Jurkat, Clone E6-1 (cell line): Measurements from ENCODE around the gene PKM.
"Not testable (repeated sequence)": the region's sequence is repeated elsewhere in the genome, so short reads cannot be mapped to it uniquely, and the experiment has no call there.

Source experiments
- DNase-seq: peaks from one replicate; pipeline ENCODE4 v3.0.0-alpha.2; 2011; ENCODE audit warnings: low read depth, low spot score
- H3K4me3 ChIP-seq: 2 replicates; pipeline ENCODE4 v1.5.1; 2011; ENCODE audit warnings: mild to moderate bottlenecking, low read length, control low read depth, moderate library complexity

The PKM gene

DNA sequence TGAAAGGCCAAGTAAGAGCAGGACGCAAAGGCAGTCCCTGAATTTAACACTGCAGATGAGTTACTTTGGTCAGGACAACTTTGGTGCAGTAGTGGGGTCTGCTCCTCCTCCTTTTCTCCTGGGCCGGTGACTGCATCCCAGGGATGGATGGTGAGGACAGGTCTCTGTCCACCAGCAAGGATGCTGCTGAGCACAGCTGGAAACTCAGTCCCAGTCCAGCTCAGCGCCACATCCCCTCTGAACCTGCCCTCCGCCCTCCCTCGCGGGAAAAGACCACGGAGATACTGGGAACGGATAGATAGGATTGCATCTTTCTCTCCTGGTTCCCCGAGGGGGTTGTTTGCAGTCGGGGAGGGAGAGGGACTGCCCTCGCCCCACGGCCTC is 47.2 kb downstream of the PKM start:
- no peak for DNase-seq
- H3K4me3 ChIP-seq: no peak overlapping the region

DNA sequence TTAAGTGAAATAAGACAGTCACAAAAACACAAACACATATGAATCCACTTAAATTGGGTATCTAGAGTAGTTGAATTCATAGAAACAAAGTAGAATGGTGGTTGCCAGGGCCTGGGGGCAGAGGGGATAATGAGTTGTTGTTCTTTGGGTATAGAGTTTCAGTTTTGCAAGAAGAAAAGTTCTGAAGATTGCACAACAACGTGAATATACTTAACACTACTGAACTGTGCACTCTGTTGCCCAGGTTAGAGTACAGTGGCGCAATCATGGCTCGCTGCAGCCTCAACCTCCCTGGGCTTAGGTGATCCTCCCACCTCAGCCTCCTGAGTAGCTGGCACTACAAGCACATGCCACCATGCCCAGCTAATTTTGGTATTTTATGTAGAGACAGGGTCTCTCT is 48.3 kb downstream of the PKM start:
- no peak overlapping the region for H3K4me3 ChIP-seq
- no peak for DNase-seq

DNA sequence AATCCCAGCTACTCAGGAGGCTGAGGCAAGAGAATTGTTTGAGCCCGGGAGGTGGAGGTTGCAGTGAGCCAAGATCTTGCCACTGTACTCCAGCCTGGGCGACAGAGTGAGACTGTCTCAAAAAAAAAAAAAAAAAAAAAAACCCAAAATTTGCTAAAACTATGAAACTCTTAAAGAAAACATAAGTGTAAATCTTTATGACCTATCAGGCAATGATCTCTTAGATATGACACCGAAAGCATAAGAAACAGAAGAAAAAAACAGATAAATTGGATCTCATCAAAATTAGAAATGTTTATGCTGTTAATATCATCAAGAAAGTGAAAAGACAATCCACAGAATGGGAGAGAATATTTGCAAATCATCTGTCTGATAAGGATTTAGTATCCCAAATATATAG is 48.7 kb downstream of the PKM start:
- no peak overlapping the region for H3K4me3 ChIP-seq
- DNase-seq: no peak

DNA sequence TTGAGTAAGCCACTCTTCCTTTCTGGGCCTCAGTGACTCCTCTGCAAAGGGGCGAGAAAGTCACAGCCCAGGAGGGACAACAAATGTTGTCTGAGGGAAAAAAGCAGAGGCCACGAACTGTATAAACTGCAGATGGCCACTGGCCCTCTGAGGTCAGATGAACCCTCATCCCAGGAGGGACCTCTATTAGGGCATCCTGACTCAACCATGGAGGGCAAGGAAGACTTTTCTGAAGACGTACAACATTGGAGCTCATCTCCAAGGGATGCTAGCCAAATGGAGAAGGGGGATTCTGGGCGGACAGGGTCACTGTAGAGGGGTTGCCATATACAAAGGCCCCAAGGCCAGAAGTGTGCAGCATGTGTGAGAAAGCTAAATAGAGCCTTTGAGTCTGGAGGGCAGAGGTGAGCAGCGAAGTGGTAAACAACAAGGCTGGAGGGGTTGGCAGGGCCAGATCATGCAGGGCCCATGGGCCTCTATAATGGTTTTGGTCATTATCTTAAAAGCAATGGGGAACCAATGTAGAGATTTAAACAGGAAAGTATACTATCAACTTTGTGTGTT is 50.1 kb downstream of the PKM start:
- DNase-seq: no peak
- H3K4me3 ChIP-seq: no peak overlapping the region

DNA sequence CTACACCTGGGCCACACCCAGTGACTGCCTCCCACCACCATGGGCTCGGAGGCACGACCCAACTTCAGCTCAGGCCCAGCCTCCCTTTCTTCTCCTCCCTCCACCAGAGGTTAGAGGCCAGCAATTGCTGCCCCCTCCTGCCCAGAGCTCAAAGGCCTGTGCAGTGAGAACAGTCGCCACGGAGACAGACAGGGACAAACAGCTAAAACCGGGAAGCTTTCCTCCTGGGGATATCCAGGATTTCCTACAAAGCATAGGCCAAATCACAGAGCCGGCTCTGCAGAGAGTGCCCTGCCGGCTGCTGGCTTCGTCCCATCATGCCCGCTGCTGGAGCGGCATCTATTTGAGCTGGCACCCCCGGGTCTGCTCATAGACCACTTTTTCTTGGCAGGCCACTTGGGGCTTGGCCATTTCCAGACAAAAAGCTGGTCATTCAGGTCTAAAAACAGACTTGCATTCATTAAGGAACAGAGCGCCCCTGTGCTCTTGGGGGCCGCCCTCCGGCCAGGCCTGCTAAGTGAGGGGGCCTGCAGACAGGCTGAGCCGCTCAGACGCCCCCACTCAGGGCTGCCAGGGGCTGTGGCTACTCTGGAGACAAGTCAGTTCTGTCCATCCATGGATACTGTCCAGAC is 50.9 kb downstream of the PKM start:
- H3K4me3 ChIP-seq: no peak overlapping the region
- no peak for DNase-seq

DNA sequence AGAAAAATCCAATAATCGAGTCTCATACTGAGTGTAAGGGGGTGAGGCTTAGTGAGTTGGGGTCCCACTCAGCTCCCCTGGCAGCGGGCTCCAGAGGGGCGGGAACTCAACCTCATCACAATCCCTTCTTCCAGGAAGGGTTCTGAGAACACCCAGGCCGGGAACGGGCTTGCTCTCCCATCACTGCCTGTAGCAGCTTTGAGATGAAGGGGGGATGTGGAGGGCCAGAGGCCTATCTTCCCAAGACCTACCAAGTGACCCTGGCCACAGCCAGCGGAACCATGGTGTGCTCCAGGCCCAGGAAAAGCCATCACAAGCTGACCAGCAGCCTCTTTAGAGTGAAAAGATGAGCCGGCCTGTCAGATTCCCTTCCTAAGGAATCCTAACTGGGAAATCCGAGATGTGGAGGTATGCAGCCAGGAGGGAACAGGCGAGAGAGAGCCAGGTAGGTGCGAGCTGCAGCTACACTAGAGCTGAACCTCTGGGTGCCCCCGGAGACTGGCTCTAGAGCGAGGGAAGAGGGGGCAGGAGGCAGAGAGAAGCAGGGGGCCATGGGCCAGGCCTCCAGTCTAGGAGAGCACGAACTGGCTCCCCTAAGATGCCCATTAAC is 51.9 kb downstream of the PKM start:
- no peak for DNase-seq

DNA sequence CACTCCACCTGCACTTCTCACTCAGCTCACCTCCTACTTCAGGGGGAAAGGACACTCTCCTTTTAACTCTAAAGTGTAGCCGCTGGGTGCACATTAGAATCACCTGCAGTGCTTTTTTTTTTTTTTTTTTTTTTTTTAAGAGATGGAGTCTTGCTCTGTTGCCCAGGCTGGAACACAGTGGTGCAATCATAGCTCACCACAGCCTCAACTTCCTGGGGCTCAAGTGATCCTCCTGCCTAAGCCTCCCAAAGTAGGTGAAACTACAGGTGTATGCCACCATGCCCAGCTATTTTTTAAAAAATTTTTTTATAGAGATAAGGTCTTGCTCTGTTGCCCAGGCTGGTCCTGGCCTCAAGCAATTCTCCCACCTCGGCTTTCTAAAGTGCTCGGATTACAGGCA is 54.2 kb downstream of the PKM start:
- no peak for DNase-seq
- no peak overlapping the region for H3K4me3 ChIP-seq

More for the DNA sequence above, 51.9 kb downstream of the PKM start:
- H3K4me3 ChIP-seq: no peak overlapping the region

DNA sequence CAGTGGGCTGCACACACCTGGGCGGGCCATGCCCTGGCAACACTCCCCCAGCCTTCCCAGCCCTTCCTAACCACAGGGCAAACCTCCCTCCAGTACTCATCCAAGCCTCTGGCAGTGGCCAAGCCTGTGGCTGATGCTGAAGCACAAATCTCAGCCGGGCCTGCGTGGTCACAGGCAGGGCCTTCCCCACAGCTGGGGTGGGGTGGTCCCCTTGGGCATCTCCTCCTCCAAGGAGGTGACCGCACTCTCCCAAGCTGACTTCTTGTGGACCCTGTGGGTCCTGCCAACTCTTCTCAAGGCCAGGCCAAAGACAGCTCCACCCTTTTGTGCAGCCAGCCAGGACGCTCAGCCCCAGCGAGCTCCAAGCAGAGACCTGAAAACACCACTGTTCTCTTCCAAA is 54.8 kb downstream of the PKM start:
- DNase-seq: no peak
- no peak overlapping the region for H3K4me3 ChIP-seq

DNA sequence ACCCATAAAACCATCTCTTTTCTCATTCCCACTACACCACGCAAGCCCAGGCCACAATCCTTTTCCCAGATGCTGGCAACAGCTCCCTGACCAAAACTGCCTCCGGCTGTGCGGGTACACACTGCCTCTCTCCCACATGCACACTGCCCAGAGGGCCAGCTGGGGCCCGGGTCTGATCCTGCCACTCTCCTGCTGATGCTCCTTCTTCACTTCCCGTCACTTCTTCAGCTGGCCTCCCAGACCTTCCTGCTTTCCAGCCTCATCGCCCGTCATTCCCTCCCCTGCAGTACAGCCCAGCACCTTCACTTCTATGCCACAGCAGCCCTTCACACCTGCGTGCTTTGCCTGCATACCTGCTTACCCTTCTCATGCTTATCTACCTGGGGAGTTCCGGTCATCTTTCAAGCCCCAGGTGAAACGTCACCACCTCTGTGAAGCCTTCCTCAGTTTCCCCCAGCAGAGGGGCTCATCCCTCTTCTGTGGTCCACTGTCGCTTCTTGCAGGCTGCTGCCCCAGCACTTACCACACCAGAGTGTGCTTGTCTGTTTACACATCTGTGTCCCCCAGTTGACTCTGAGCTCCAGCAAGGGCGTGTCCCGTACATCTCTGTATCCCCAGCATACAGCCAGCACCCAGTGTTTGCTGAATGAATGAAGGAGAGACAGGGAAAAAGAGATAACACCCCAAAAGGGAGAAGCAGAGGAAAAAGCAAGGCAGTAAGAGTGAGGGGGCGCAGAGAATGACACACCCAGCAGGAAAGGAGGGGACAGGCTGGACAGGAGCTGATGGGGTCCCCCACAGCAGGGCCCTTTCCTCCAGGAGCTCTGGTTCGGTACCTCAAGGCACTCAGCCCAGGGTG is 55.6 kb downstream of the PKM start:
- no peak for DNase-seq

DNA sequence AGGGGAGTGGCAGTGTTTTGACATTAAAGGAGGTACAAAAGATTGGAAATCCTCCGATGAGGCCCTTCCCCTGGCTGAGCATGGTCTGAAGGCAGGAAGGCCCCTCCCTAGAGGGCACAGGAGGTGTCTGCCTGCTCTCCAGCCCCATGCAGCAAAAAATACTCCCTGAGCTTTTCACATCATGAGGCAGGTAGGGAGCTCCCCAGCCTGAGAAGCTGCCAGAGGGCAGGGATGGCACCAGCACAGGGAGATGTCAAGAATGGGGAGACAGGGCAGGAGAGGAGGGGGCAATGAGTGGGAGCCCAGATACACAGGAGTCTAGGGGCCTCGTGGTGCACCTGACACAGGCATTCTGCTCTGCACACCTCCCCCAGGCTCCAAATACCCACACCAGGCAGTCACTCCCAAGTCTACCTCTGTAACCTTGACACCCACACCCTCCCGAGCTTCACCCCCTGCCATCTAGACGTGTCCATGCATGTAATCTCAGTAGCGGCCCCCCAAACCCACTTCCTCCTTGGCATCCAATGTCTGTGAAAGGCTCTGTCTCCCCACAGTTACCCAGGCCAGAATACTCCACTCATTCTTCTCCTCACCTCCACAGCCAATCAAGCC is 56.3 kb downstream of the PKM start:
- H3K4me3 ChIP-seq: no peak overlapping the region
- DNase-seq: no peak

More for the DNA sequence above, 55.6 kb downstream of the PKM start:
- no peak overlapping the region for H3K4me3 ChIP-seq

DNA sequence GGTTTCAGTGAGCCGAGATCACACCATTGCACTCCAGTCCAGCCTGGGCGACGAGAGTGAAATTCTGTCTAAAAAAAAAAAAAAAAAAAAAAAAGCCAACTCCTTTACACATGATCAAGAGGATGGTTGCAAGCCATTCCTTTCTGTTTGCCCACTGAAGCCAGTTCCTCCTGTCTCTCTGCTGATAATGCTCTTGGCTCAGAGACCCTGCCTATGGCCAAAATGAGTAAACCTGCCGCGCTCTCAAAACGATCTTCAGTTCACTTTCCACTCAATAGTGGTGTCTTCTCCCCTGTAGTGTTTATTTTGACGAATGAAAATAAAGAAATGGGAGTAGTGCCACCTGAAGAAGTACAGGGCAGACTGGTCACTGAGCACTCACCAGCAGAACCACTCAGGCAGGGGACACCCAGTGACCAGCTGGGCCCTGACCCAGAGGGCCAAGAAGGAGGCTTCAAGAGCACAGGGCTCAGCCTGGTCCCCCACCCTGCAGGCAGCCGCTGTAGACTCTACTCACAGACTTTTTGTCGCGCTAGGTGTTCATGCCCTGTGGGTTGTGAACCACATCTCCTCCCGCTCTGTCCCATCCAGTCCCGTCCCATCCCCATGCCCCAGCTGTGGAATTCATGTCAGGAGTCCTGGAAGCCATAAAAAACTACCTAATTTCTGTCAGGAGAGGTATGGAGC is 57.0 kb downstream of the PKM start:
- H3K4me3 ChIP-seq: no peak overlapping the region
- DNase-seq: no peak

DNA sequence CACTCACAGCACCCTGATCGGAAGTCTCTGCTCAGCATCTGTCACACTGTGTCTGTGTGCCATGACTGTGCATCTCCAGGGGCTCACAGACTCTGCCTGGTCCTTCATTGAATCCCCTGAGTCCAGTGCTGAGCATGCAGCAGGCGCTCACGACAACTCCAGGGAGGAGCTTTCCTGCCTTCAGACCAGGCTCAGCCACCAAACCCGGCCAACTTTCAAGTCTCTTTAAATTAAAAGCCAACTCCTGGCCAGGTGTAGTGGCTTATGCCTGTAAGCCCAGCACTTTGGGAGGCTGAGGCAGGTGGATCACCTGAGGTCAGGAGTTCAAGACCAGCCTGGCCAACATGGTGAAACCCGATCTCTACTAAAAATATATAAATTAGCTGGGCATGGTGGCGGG is 57.6 kb downstream of the PKM start:
- DNase-seq: no peak
- H3K4me3 ChIP-seq: no peak overlapping the region

DNA sequence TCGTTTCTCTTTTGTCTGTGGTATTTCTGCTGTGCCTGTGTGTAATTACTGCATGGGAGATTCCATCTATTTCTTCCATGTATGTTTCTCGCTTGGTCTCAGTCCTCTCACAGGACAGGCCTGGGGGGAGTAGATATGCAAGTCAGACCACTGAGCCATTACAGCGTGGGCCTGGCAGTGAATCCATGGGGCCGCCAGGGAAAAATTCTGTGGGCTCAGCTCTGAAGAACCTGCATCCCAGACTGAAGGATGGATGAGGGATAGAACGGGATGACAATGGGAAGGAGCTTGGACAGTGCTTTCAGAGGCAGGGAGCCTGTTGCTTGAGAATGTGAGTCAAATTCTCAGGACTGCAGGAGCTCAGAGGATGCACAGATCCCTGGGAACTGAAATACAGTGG is 58.2 kb downstream of the PKM start:
- no peak for DNase-seq
- H3K4me3 ChIP-seq: no peak overlapping the region

DNA sequence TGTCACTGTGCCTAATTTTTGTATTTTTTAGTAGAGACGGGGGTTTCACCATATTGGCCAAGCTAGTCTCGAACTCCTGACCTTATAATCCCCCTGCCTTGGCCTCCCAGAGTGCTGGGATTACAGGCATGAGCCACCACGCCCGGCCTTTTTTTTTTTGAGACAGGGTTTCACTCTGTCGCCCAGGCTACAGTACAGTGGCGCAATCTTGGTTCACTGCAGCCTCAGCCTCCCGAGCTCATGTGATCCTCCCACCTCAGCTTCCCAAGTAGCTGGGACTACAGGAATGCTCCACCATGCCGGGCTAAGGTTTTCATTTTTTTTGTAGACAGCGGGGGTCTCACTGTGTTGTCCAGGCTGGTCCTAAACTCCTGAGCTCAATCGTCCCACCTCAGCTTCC is 59.0 kb downstream of the PKM start:
- H3K4me3 ChIP-seq, DNase-seq: not testable (repeated sequence)

DNA sequence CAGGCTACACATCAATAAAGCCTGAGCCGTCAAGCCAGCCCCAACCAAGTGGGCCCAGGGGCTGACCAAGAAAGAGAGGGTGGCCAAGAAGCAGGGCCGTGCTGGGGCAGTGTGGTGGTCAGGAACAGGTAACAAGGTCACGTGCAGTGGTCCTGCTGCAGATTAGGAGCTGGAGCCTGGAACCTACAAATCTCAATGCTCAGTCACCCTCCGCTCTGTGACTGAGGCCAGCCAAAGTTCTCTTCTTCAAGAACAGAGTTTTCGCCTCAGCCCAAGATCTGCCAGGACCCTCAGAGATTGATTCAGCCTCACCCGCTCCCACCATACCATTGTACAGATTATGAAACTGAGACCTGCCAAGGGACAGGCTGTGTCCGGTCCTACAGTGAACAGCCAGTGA is 60.3 kb downstream of the PKM start:
- no peak overlapping the region for H3K4me3 ChIP-seq
- DNase-seq: no peak

DNA sequence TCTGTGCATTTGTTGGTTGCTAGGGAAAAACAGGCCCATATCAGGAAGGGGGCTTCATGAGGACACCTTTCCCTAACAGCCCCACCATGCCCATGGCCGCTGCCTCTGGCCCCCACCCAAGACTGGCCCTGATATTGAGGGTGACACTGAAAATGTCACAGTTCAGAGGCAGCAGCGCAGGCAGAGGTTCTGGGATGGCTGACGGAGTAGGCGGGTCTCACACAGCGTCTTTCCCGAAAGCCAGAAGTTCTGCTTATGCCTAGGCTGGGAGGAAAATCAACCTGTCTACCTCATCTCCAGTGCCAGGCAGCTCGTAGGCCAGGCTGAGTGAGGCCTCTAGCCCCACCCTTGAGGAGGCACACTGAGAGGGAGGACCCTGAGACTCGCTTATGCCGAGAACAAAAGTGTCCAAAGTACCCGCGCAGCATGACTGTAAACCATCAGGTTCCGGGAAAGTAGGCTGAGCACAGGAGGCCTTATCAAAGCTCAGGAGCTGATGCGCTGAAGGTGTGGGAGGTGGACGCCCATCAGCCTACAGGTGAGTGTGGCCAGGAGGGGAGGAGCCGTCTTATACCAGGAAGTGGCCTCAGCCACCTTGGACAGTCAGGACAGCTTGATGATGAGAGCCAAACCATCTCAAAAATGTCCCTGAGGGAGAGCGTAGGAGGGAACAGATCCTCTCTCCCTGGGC is 60.9 kb downstream of the PKM start:
- H3K4me3 ChIP-seq: no peak overlapping the region
- DNase-seq: no peak

DNA sequence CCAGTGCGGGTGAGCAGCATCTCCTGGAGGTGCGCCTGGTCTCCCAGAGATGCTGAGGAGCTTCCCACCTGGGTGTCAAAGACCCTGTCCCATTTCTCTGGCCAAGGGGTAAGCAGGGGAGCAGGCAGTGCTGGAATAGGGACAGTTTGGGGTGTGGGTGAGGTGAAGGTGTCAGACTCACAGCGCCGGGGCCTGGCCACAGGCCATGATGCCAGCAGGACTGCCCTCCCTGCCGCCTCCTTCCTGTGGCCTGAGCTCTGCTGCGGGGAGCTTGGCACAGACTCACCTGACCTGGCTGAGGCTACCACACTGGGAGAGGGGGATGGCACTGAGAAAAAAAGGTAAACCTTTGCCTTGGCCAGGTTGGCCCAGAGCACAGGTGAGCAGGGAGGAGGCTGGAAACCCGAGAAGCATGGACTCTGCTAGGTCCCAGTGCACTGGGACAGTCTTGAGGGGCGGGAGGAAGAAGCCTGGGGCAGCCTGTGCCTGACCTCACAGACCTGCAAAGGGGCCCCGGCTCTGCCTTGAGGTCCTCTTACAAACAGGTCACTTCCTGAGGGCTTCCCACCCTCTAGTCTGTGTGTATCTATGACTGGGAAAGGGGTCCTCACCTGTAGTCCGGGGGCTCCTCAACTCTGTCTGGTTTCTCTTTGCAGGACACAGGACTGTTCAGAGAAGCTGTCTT is 61.6 kb downstream of the PKM start:
- no peak overlapping the region for H3K4me3 ChIP-seq
- no peak for DNase-seq

DNA sequence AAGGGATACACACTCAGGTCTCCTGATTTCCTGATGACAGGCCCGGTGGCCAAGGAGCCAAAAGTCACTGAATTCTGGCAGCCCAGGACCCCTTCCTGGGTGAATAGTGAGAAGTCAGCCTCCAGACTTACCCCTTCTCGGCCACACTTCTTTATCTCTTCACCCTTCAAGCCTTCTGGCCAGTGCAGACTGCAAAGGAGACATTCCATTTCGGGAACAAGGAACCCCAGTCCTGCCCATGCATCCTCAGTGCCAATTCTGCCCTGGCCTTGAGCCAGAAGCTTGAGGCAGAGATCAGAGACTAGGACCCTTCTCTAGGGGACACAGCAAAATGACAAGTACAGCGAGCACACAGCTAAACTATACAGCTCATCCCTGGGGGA is 62.2 kb downstream of the PKM start:
- peak overlapping the region; percentile 38 for H3K4me3 ChIP-seq
- DNase-seq: no peak
